Breast epithelium (tissue), 4 donors: ENCODE data around the gene PMP22. TPM values are rescaled to one million over a fixed set of nuclear protein-coding genes. Genes with fewer than 3 reads are reported as not detected.

Source experiments
- DNase-seq, 2 donors: peaks; one replicate each; pipeline ENCODE4 v3.0.0-alpha.2; 2019; ENCODE audit warnings: low spot score in 2 of 2
- H3K27ac ChIP-seq, 2 donors: fragments of 200-600 bp; sonication (generic) in 1 of 2; one replicate each; pipeline ENCODE4 v1.5.1; 2016 to 2019; ENCODE audit warnings: mild to moderate bottlenecking in 1 of 2
- H3K27me3 ChIP-seq, 2 donors: fragments of 200-600 bp; sonication (generic) in 1 of 2; one replicate each; pipeline versions ENCODE4 v1.5.1 to v1.6.0; 2017 to 2019; ENCODE audit warnings: control low read depth in 1 of 2, mild to moderate bottlenecking in 1 of 2
- H3K36me3 ChIP-seq: fragments of 200-600 bp; one replicate; pipeline ENCODE4 v1.5.1; 2019
- H3K4me1 ChIP-seq, 2 donors: fragments of 200-600 bp; sonication (generic); one replicate each; pipeline ENCODE4 v1.5.1; 2016 to 2019; ENCODE audit warnings: control low read depth in 1 of 2
- H3K4me3 ChIP-seq, 3 donors: fragments of 200-600 bp; sonication (generic); 1 replicate in 2 of 3; 2 replicates in 1 of 3; pipeline ENCODE4 v1.5.1; 2016 to 2019; ENCODE audit warnings: mild to moderate bottlenecking in 3 of 3, moderate library complexity in 2 of 3
- H3K9me3 ChIP-seq, 2 donors: fragments of 200-600 bp; sonication (generic) in 1 of 2; one replicate each; pipeline ENCODE4 v1.5.1; 2016 to 2019; ENCODE audit warnings: control low read depth in 1 of 2
- CTCF ChIP-seq, 3 donors: fragments of 450-650 bp; IDR thresholded peaks; one replicate each; pipeline ENCODE4 v1.5.1; 2016 to 2017; ENCODE audit warnings: antibody characterized with exemption in 3 of 3, mild to moderate bottlenecking in 3 of 3, moderate library complexity in 3 of 3
- POLR2A ChIP-seq: fragments of 450-650 bp; IDR thresholded peaks from one replicate; pipeline ENCODE4 v1.6.1; 2016; ENCODE audit warnings: antibody characterized with exemption, mild to moderate bottlenecking, moderate library complexity
- POLR2AphosphoS5 ChIP-seq, 3 donors: sonication (generic); formaldehyde crosslinking; IDR thresholded peaks; one replicate each; pipeline ENCODE4 v1.6.1; 2017; ENCODE audit warnings: antibody characterized with exemption in 3 of 3
- intact Hi-C: fragments of 100-400 bp; cut with DNase I; formaldehyde crosslinking; loops from one replicate; pipeline ENCODE4 v1.15.1; 2023; ENCODE audit warnings: low total_unique reads
- total RNA-seq, 3 donors: library from RNA; depleted of rRNA; stranded (reverse); fragments of >200 nt; gene quantifications; one replicate each; pipeline ENCODE4 v1.1.0, GENCODE V29; 2016

Gene PMP22
- total RNA-seq, 3 donors from 2014 or later = 114 to 478 (median 152) TPM

DNA sequence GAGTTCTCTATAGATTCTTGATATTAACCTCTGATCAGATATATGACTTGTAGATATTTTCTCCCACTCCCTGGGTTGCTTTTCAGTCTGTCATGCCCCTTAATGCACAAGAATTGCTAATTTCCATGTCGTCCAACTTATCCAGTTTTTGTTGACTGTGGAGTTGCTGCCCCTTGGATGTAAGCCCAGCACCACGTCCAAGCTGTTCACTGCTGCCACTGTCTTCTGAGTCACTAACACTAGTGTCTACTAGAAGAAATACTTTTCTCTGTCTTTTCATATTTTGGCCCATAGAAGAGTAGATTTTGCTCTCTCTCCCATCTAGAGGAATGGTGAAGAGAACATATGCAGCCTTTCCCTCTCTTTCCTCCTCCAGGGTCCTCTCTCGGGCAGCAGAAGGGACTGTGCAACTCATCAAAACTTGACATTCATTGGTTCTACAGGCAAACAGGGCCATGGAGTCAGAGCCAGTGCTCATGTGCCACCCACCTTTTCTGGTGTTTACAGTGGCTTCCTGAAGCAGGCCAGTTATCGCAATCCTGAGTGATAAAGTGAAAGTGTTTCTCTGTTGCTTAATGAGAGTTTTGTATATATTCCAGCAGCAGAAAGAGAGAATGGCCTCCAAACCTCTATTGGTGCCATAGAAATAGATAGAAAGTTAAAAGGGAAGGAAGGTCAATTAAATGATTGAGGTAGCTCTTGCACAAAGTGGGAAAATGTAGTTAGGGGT lies 22.6 kb upstream of the PMP22 start:
- no peaks in the 10 kb centered on the region for H3K4me1 ChIP-seq
- H3K27me3 ChIP-seq = no peaks in the 10 kb centered on the region
- no peaks in the 10 kb centered on the region for H3K36me3 ChIP-seq
- no peaks in the 10 kb centered on the region for H3K9me3 ChIP-seq
- H3K27ac ChIP-seq = no peak overlapping the region
- no peak overlapping the region for H3K4me3 ChIP-seq
- TF ChIP-seq CTCF (IDR thresholded peaks at IDR 0.05) (no peak), POLR2AphosphoS5 (IDR thresholded peaks at IDR 0.05) (no peak), POLR2A (no peak)
- DNase-seq = no peak
- intact Hi-C loops = no loop called here

GRCh38 chr17:15285466-15285865 lies 20.3 kb upstream of the PMP22 start:
- H3K4me3 ChIP-seq = no peak overlapping the region
- no peak for DNase-seq
- no peak overlapping the region for H3K27ac ChIP-seq
- no peaks in the 10 kb centered on the region for H3K27me3 ChIP-seq
- no peak for TF ChIP-seq CTCF (IDR thresholded peaks at IDR 0.05)
- TF ChIP-seq POLR2A = no peak
- no peak for TF ChIP-seq POLR2AphosphoS5 (IDR thresholded peaks at IDR 0.05)
- H3K36me3 ChIP-seq = no peaks in the 10 kb centered on the region
- intact Hi-C loops = no loop called here
- no peaks in the 10 kb centered on the region for H3K4me1 ChIP-seq
- no peaks in the 10 kb centered on the region for H3K9me3 ChIP-seq

GRCh38 chr17:15284537-15284936 lies 19.4 kb upstream of the PMP22 start:
- TF ChIP-seq POLR2A = no peak
- no peak for TF ChIP-seq POLR2AphosphoS5 (IDR thresholded peaks at IDR 0.05)
- no peak for TF ChIP-seq CTCF (IDR thresholded peaks at IDR 0.05)
- H3K9me3 ChIP-seq = no peaks in the 10 kb centered on the region
- H3K27me3 ChIP-seq = no peaks in the 10 kb centered on the region
- intact Hi-C loops = no loop called here
- no peak for DNase-seq
- no peaks in the 10 kb centered on the region for H3K4me1 ChIP-seq
- no peak overlapping the region for H3K4me3 ChIP-seq
- no peak overlapping the region for H3K27ac ChIP-seq
- no peaks in the 10 kb centered on the region for H3K36me3 ChIP-seq

DNA sequence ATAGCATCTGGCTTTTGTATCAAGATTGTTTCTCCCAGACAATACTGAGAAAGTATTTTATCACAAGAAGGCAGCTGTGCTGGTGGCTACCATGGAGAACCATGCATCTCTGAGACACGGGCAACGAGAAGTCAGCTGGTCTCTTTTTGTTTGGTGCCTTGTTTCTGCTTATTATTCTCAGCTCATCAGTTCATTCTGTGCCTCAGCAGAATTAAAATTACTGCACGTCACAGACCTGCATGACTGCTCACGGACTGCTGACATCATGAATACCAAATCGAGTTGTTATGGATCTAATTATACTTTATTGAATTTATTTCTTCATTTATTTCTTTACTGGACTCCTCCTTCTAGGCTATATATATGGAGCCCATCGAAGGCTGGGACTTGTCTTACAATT lies 19.0 kb upstream of the PMP22 start:
- Histone ChIP-seq H3K36me3 (no peaks in the 10 kb centered on the region), H3K27ac (no peak overlapping the region), H3K9me3 (no peaks in the 10 kb centered on the region), H3K4me3 (no peak overlapping the region), H3K4me1 (no peaks in the 10 kb centered on the region), H3K27me3 (no peaks in the 10 kb centered on the region)
- intact Hi-C loops = no loop called here
- TF ChIP-seq POLR2AphosphoS5 (IDR thresholded peaks at IDR 0.05) (no peak), POLR2A (no peak), CTCF (IDR thresholded peaks at IDR 0.05) (no peak)
- DNase-seq = no peak

DNA sequence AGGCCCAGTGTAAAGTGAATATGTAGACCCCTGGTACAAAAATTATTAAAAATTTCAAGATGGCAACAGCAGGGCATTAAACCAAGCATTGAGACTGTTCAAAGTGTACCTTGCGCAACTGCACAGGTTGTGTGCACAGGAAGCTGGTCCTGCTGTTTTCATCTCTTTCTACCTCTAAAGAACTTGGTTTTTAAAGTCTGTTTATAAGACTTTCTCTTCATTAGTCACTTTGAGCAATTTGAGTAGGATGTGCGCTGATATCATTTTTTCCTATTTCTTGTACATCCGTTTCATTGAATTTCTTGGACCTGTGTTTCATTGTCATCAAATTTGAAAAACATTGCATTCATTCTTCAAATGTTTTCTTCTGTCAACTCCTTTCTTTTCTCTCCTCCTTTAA lies 16.8 kb upstream of the PMP22 start:
- no peak for TF ChIP-seq POLR2AphosphoS5 (IDR thresholded peaks at IDR 0.05)
- H3K4me3 ChIP-seq = no peak overlapping the region
- DNase-seq = no peak
- no peaks in the 10 kb centered on the region for H3K4me1 ChIP-seq
- no peaks in the 10 kb centered on the region for H3K9me3 ChIP-seq
- intact Hi-C loops = no loop called here
- H3K36me3 ChIP-seq = no peaks in the 10 kb centered on the region
- no peak overlapping the region for H3K27ac ChIP-seq
- H3K27me3 ChIP-seq = no peaks in the 10 kb centered on the region
